IMR-90 (cell line): ENCODE results near the gene TCTA. TPM values are rescaled to one million over a fixed set of nuclear protein-coding genes. Genes with fewer than 3 reads are reported as not detected.

Source experiments
- ATAC-seq: fragments of 200-7000 bp; cut with Tn5 transposase; 2 replicates; pipeline ENCODE4 v1.9.1; 2020; ENCODE audit warnings: low read depth, mild to moderate bottlenecking, moderate library complexity
- BruUV-seq: library from RNA; stranded (reverse); fragments of 400-500 nt; replicated peaks from 2 replicates; lab custom pipeline; 2021; lab: Mats Ljungman, UMichigan
- CTCF ChIA-PET: fragments of 300-600 bp; formaldehyde crosslinking; extraction: SDS; loops from one replicate; lab custom pipeline; 2021; ENCODE audit warnings: antibody characterized with exemption; lab: Yijun Ruan, JAX
- POLR2A ChIA-PET: fragments of 300-600 bp; sonication (Branson Sonifier 250); formaldehyde crosslinking; loops from one replicate; lab custom pipeline; 2022; ENCODE audit warnings: antibody characterized with exemption; ENCODE audit not compliant: unreplicated experiment; lab: Charles Lee
- DNase-seq: peaks from one replicate; pipeline ENCODE4 v3.0.0; 2013
- H2AFZ ChIP-seq: replicated peaks from 2 replicates; pipeline ENCODE3; 2013; ENCODE audit warnings: low read length, mild to moderate bottlenecking; ENCODE audit not compliant: poor library complexity
- H2AK5ac ChIP-seq: 2 replicates; pipeline ENCODE4 v1.6.1; 2013; ENCODE audit warnings: low read depth, low read length, inconsistent platforms
- H2AK9ac ChIP-seq: replicated peaks from 2 replicates; pipeline ENCODE3; 2013; ENCODE audit warnings: mild to moderate bottlenecking, low read depth, low read length, moderate library complexity; ENCODE audit not compliant: poor library complexity
- H2BK120ac ChIP-seq: 2 replicates; pipeline ENCODE4 v1.6.1; 2013; ENCODE audit warnings: low read depth, low read length, inconsistent platforms
- H2BK15ac ChIP-seq: 3 replicates; pipeline ENCODE4 v1.6.1; 2013; ENCODE audit warnings: low read depth, low read length, inconsistent platforms
- H2BK20ac ChIP-seq: 2 replicates; pipeline ENCODE4 v1.6.1; 2013; ENCODE audit warnings: low read depth, mild to moderate bottlenecking, inconsistent platforms, low read length, moderate library complexity
- H2BK5ac ChIP-seq: 2 replicates; pipeline ENCODE4 v1.6.1; 2013; ENCODE audit warnings: mild to moderate bottlenecking, low read depth, low read length, inconsistent platforms; ENCODE audit not compliant: poor library complexity, severe bottlenecking
- H3K14ac ChIP-seq: replicated peaks from 2 replicates; pipeline ENCODE4 v1.6.1; 2013; ENCODE audit warnings: low read depth, low read length, inconsistent platforms
- H3K18ac ChIP-seq: 2 replicates; pipeline ENCODE4 v1.6.1; 2013; ENCODE audit warnings: low read depth, low read length, control low read depth
- H3K23ac ChIP-seq: 2 replicates; pipeline ENCODE4 v1.6.1; 2013; ENCODE audit warnings: low read depth, low read length, inconsistent platforms
- H3K27ac ChIP-seq: 2 replicates; pipeline ENCODE4 v1.5.1; 2013; ENCODE audit warnings: mild to moderate bottlenecking, control low read depth, low read length; ENCODE audit not compliant: insufficient read depth
- H3K27me3 ChIP-seq: 2 replicates; pipeline ENCODE4 v1.6.1; 2013; ENCODE audit warnings: low read length; ENCODE audit not compliant: control insufficient read depth, insufficient read depth
- H3K36me3 ChIP-seq: 2 replicates; pipeline ENCODE4 v1.6.1; 2013; ENCODE audit warnings: low read length, mixed read lengths; ENCODE audit not compliant: control insufficient read depth, insufficient read depth
- H3K4ac ChIP-seq: 2 replicates; pipeline ENCODE4 v1.6.1; 2013; ENCODE audit warnings: low read depth, low read length, inconsistent platforms
- H3K4me1 ChIP-seq: 2 replicates; pipeline ENCODE4 v1.6.1; 2013; ENCODE audit warnings: low read length, mixed read lengths; ENCODE audit not compliant: control insufficient read depth, insufficient read depth
- H3K4me2 ChIP-seq: 2 replicates; pipeline ENCODE4 v1.6.1; 2013; ENCODE audit warnings: low read depth, mild to moderate bottlenecking, control low read depth, low read length, moderate library complexity
- H3K4me3 ChIP-seq: 2 replicates; pipeline ENCODE4 v1.5.1; 2013; ENCODE audit warnings: low read depth, mild to moderate bottlenecking, control low read depth, low read length, moderate library complexity; ENCODE audit not compliant: insufficient read depth
- H3K56ac ChIP-seq: 2 replicates; pipeline ENCODE4 v1.6.1; 2013; ENCODE audit warnings: low read length, inconsistent platforms; ENCODE audit not compliant: insufficient read depth; ENCODE audit errors: extremely low read depth
- H3K79me1 ChIP-seq, 2 experiments: 2 replicates each; pipeline ENCODE4 v1.6.1; 2013; ENCODE audit warnings: low read length in 2 of 2, inconsistent platforms in 1 of 2, low read depth in 1 of 2
- H3K9ac ChIP-seq: 2 replicates; pipeline ENCODE4 v1.6.1; 2013; ENCODE audit warnings: low read depth, low read length, control low read depth
- H3K9me1 ChIP-seq: 2 replicates; pipeline ENCODE4 v1.6.1; 2013; ENCODE audit warnings: low read length, inconsistent platforms; ENCODE audit not compliant: insufficient read depth
- H3K9me3 ChIP-seq: 2 replicates; pipeline ENCODE4 v1.6.1; 2013; ENCODE audit warnings: low read length; ENCODE audit not compliant: control insufficient read depth, insufficient read depth
- H4K20me1 ChIP-seq: 2 replicates; pipeline ENCODE4 v1.6.1; 2013; ENCODE audit warnings: low read length, inconsistent platforms; ENCODE audit not compliant: insufficient read depth
- H4K5ac ChIP-seq: 2 replicates; pipeline ENCODE4 v1.6.1; 2013; ENCODE audit warnings: mild to moderate bottlenecking, low read depth, low read length, control low read depth
- H4K8ac ChIP-seq, 2 experiments: 2 replicates each; pipeline ENCODE4 v1.6.1; 2013; ENCODE audit warnings: low read depth in 2 of 2, low read length in 2 of 2, control low read depth in 1 of 2, inconsistent platforms in 1 of 2
- H4K91ac ChIP-seq: 2 replicates; pipeline ENCODE4 v1.6.1; 2013; ENCODE audit warnings: low read depth, low read length, inconsistent platforms; ENCODE audit not compliant: insufficient read depth
- CEBPB ChIP-seq: IDR thresholded peaks from 2 replicates; pipeline ENCODE4 v1.6.1; 2012; ENCODE audit warnings: low read depth, low read length, improper control_type of control experiment
- SMC3 ChIP-seq: fragments of 150-350 bp; IDR thresholded peaks from 2 replicates; pipeline ENCODE4 v1.6.1; 2016; ENCODE audit warnings: low read depth, mild to moderate bottlenecking, antibody characterized with exemption, low read length, moderate library complexity
- WGBS, 2 experiments: methylation state at CpG; one replicate each; pipeline versions ENCODE4 v1.1.5 to v1.1.7; 2013; ENCODE audit warnings: missing lambda C conversion rate in 2 of 2; ENCODE audit not compliant: insufficient read length in 1 of 2; ENCODE audit errors: extremely low coverage in 2 of 2; 5-methylcytosine and 5-hydroxymethylcytosine counted together
- dilution Hi-C: fragments of 300-500 bp; cut with HindIII; formaldehyde crosslinking; loops from one replicate; pipeline ENCODE4 v1.14.3; 2018; ENCODE audit warnings: low sequenced_read_pairs; ENCODE audit not compliant: unreplicated experiment
- in situ Hi-C: fragments of 300-500 bp; cut with MboI; formaldehyde crosslinking; loops from 3 replicates; pipeline ENCODE4 v1.14.3; 2019; ENCODE audit warnings: low sequenced_read_pairs, inconsistent platforms, mixed read lengths
- intact Hi-C: fragments of 100-400 bp; cut with micrococcal nuclease; formaldehyde crosslinking; loops from 2 replicates; pipeline ENCODE4 v1.10.0; 2022
- polyA plus RNA-seq, 3 experiments: library from polyadenylated mRNA; depleted of rRNA; stranded (reverse); fragments of >200 nt; gene quantifications; 2 replicates each; pipeline ENCODE4 v1.2.3, GENCODE V29; 2012; ENCODE audit warnings: low replicate concordance in 1 of 3
- total RNA-seq: library from RNA; depleted of rRNA; stranded (reverse); fragments of >200 nt; gene quantifications from 2 replicates; pipeline ENCODE4 v1.2.3, GENCODE V29; 2012; rRNA removed

Gene TCTA
- total and polyA plus RNA-seq, 2 of the 4 experiments (the other 2 are of a cell fraction) = 15.1 to 46.6 TPM

- Histone ChIP-seq H2BK5ac (peak overlapping the region; percentile 3), H2AK5ac (peak overlapping the region; percentile 58; the same call in 1 of the 2 replicates), H3K4me2 (no peak overlapping the region), H3K4me3 (no peak overlapping the region), H3K14ac (no peak overlapping the region), H3K4me1 (peaks cover 20% of the 10 kb centered on the region), H3K36me3 (no peaks in the 10 kb centered on the region), H3K18ac (no peak overlapping the region), H3K23ac (no peak overlapping the region), H4K5ac (no peak overlapping the region), H2BK15ac (peak overlapping the region; percentile 26; the same call in 1 of the 3 replicates), H3K9me3 (no peaks in the 10 kb centered on the region), H2AFZ (peak overlapping the region; percentile 66), H3K4ac (no peak overlapping the region), H3K9ac (no peak overlapping the region), H2AK9ac (no peak overlapping the region), H4K91ac (peak overlapping the region; percentile 15; the same call in 1 of the 2 replicates), H2BK120ac (peak overlapping the region; percentile 3), H4K8ac (no peak overlapping the region), H2BK20ac (no peak overlapping the region), H3K79me1 (no peaks in the 10 kb centered on the region), H3K27me3 (no peaks in the 10 kb centered on the region), H3K9me1 (peaks cover 12% of the 10 kb centered on the region), H4K20me1 (peaks cover 3% of the 10 kb centered on the region), H3K27ac (no peak overlapping the region), H3K56ac (no peak overlapping the region)
- intact Hi-C loops (no loop called here), in situ Hi-C loops (no loop called here), dilution Hi-C loops (no loop called here)
- WGBS, 2 experiments = 100% methylated on average over 6 of the region's 18 CpGs; no CpG with 5 or more reads in 1 of the 2 experiments
- DNase-seq (no peak), ATAC-seq (no peak)
- TF ChIP-seq SMC3 (no peak), CEBPB (0 out of 2 replicates have a peak, but pooled peaks have one; percentile 4)
- BruUV-seq = no TSS peak
- CTCF ChIA-PET = no interaction called here
- POLR2A ChIA-PET = no interaction called here
Measured at GRCh38 chr3:49465270-49466034, 53.2 kb downstream of the TCTA start.

Other genes with a start within 250 kb of the TCTA start
- 28.3 and 29.4 TPM in 2 replicates for gene CCDC71, start 246.1 kb upstream of the TCTA start, total RNA-seq
- 35.9 and 38.6 TPM in 2 replicates for gene CCDC71, start 246.1 kb upstream of the TCTA start, polyA plus RNA-seq (2012; rRNA removed)
- gene KLHDC8B, start 240.8 kb upstream of the TCTA start, total RNA-seq = 16.1 and 16.5 TPM in 2 replicates
- gene KLHDC8B, start 240.8 kb upstream of the TCTA start, polyA plus RNA-seq (2012; rRNA removed) = 16.3 and 17.4 TPM in 2 replicates
- 0.83 and 0.90 TPM in 2 replicates for gene C3orf62, start 135.2 kb upstream of the TCTA start, total RNA-seq
- 3.1 and 3.9 TPM in 2 replicates for gene C3orf62, start 135.2 kb upstream of the TCTA start, polyA plus RNA-seq (2012; rRNA removed)
- gene USP4, start 72.4 kb upstream of the TCTA start, total RNA-seq = 28.6 and 29.9 TPM in 2 replicates
- 36.1 and 42.3 TPM in 2 replicates for gene USP4, start 72.4 kb upstream of the TCTA start, polyA plus RNA-seq (2012; rRNA removed)
- 126 and 128 TPM in 2 replicates for gene GPX1, start 54.1 kb upstream of the TCTA start, total RNA-seq
- gene GPX1, start 54.1 kb upstream of the TCTA start, polyA plus RNA-seq (2012; rRNA removed) = 680 and 1,004 TPM in 2 replicates
- gene RHOA, start 447 bp upstream of the TCTA start, total RNA-seq = 879 and 897 TPM in 2 replicates
- gene RHOA, start 447 bp upstream of the TCTA start, polyA plus RNA-seq (2012; rRNA removed) = 369 and 383 TPM in 2 replicates
- 0.28 and 0.36 TPM in 2 replicates for gene AMT, start 10.1 kb downstream of the TCTA start, total RNA-seq
- gene AMT, start 10.1 kb downstream of the TCTA start, polyA plus RNA-seq (2012; rRNA removed) = 5.0 and 5.5 TPM in 2 replicates
- gene NICN1, start 16.9 kb downstream of the TCTA start, total RNA-seq = 2.8 and 3.4 TPM in 2 replicates
- 8.0 and 11.4 TPM in 2 replicates for gene NICN1, start 16.9 kb downstream of the TCTA start, polyA plus RNA-seq (2012; rRNA removed)
- 30.8 and 31.0 TPM in 2 replicates for gene DAG1, start 57.8 kb downstream of the TCTA start, total RNA-seq
- gene DAG1, start 57.8 kb downstream of the TCTA start, polyA plus RNA-seq (2012; rRNA removed) = 40.2 and 41.0 TPM in 2 replicates
- gene BSN, start 142.1 kb downstream of the TCTA start, total RNA-seq = under 0.01 TPM in 2 replicates
- 0.03 and 0.04 TPM in 2 replicates for gene BSN, start 142.1 kb downstream of the TCTA start, polyA plus RNA-seq (2012; rRNA removed)